HG02571 (cell line): ENCODE results near the gene CUBN.

Source experiments
- ATAC-seq: cut with Tn5 transposase; IDR thresholded peaks from one replicate; pipeline ENCODE4 v1.9.1; 2021; ENCODE audit warnings: mild to moderate bottlenecking, moderate library complexity; ENCODE audit not compliant: unreplicated experiment

Gene CUBN

DNA sequence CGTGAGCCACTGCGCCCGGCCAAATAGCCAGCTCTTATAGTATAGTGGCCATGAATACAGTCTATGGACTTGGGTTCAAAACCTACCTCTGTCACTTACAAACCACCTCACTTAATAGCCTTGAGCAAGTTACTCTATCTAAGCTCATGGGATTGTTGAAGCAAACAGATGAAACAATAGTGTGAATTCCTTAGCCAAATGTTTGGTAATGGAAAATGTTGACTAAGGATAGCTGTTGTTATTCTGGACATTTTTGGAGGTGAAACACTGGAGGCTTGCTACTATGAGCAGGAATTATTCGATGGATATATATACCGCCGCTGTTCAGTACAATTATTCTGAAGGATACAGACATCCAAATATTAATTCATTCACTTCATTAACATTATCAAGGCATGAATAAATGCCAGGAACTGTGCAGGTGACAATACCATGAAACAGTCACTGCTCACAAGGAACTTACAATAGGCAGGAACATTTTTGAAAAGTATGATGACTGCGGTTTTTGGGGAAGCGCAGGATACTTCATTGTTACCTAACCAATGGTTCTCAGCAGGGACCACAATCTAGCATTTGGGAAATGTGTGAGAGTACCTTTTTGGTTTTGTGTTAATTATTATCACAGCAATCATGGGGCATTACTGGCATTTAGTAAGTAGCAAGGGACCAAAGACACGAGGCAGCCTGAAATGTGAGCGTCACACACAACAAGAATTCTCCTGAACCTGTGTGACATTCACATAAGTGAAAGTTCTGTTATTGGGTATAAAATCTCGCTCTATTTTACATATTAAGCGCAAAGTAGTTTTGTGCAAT is 55.7 kb downstream of the CUBN start:
- ATAC-seq, result no peak

DNA sequence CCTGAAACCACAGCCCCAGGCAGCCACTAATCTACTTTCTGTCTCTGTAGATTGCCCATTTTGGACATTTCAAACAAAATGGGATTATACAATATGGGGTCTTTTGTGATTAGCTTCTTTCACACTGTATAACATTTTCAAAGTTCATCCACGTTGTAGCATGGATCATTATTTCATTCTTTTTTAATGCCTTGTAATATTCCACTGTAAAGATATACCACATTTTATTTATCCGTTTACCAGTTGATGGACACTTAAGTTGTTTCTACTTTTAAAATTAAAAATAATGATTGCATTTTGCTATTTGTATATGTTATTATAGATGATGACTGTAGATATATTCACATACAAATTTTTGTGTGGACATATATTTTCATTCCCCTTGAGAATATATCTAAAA is 60.7 kb downstream of the CUBN start:
- ATAC-seq, result no peak

DNA sequence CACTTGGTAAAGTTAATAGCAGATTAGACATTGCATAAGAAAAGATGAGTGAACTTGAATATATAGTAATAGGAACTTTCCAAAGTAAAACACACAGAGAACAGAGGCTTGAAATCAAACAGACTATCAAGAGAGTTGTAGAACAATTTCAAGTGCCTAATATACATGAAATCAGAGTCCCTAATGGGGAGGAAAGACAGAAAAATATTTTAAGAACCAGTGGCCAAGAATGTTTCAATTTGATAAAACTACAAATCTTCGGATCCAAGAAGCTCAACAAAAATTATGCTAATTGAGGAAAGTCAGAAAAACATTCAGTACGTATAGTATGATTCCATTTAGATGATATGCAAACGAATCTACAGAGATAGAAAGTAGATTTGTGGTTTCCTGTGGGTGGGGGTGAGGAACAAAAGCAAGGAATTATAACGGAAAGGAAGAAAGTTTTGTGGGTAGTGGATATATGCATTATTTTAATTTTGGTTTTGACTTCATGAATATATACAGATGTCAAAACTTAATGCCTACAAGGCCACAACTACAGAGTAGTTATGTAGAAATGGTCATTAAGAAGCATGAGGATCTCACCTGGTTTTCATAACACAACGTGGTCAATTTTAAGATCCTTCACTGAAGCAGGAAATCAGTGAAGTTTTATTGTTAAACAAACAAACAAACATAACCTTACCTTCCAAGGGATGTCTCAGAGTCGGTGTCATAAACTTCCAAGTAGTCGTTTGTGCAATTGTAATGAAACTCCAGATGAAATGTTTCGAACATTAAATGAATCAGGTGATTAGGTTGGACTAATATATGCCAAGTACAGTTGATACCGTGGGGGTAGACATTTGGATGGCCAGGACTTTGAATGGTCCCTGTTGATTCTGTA is 62.0 kb downstream of the CUBN start:
- no peak for ATAC-seq

GRCh38 chr10:17066807-17067206 is 62.8 kb downstream of the CUBN start:
- no peak for ATAC-seq

- no peak for ATAC-seq
Measured at GRCh38 chr10:17066000-17066399, 63.6 kb downstream of the CUBN start.

GRCh38 chr10:17065273-17065672 is 64.3 kb downstream of the CUBN start:
- ATAC-seq, result no peak

DNA sequence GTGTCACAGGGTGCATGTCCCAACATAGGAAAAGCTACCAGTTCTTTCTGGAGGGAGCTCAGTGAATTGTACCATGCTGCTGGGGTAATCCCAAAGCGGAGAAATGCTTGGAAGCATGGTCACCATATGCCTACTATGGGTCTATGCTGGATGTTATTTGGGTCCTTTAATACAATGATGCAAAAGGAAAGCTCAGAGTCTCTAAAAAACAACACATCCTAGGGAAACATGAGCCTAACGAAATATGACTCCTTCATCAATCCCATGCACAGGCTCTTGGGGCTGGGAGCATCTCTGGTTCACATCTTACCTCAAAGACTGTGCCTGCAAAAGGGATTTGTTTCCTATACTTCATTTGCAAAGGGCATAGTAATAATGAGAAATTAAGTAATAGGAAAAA is 65.2 kb downstream of the CUBN start:
- no peak for ATAC-seq

DNA sequence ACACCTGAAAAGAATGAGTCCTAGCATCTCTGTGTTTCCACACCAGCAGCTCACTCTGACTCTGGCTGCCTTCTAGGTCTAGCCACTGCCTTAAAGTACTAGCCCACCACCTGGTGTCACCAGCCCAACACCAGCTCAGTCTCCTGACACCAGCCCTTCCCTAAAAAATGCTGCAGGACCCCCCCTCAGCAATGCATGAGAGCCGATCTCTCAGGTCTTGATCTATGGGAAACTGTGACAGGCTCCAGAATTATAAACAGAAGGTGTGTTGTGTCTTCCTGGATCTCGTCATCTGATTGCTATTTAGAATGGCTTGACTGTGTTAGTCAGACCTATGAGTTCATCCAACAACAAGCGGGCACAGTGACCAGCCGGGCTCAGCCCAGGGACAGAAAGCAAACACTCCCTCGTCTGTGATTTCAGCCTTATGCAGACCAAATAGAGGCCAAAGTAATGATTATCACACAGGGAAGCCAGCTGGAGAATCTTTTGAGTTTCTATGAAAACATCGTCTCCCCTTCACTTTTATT is 66.6 kb downstream of the CUBN start:
- no peak for ATAC-seq

DNA sequence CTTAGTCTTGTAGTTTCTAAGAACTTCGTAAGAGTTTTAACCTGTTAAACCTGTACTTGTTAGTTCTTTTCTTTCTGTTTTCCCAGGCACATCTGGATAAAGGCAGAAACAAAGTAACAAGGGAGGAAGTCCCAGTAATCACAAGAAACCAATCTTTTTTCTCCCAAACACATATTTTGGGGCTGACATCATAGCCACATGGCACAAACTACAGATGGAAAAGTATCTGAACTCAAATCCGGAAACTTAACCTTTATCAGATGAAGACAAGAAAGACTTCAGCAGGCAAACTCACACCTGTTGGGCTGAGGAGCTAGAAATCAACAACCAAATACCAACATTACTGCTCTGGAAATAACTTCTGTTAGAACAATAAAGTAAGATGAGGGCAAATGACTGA is 67.1 kb downstream of the CUBN start:
- ATAC-seq, result no peak

- ATAC-seq, result no peak
Measured at GRCh38 chr10:17062009-17062408, 67.6 kb downstream of the CUBN start.

- ATAC-seq, result no peak
Measured at GRCh38 chr10:17061418-17061817, 68.2 kb downstream of the CUBN start.

GRCh38 chr10:17060289-17060688 is 69.3 kb downstream of the CUBN start:
- no peak for ATAC-seq

DNA sequence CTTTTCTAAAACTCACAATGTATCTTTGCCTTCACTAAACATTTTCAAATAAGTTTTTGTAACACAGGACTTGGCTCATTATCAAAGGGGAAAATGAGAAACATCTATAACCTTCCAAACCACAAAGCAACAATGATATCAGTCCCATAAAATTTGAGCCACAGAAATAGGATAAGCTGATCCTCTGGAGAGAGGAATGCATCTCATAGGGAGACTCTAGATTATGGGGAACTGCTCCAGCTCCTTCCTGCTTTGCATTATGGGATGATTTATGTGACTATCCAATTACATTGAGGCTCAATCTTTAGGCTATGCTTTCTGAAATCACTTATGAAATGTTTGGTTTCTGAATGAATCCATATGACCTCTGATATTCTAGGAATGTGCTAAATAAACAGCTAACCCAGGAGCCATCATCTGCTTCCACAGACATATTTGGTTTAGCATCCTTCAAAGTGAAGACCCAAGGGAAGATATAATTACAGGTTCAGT is 70.4 kb downstream of the CUBN start:
- ATAC-seq, result no peak

DNA sequence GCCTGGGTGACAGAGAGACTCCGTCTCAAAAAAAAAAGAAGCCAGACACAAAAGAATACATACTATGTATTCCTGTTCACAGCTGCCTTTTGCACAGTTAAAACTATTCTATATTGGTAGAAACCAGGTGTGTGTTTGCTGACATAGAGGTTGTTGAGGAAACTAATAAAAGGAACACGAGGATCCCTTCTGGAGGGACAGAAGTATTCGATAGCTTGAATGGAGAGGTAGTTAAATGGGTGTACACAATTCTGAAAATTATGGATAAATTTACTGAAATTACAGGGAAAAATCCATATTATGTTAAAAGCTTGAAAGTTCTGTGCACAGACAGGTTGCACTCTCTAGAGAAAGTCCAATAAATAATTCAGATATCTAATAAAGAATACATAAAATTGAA is 71.5 kb downstream of the CUBN start:
- no peak for ATAC-seq

GRCh38 chr10:17056781-17057428 is 72.7 kb downstream of the CUBN start:
- ATAC-seq, result no peak

GRCh38 chr10:17053513-17053912 is 76.1 kb downstream of the CUBN start:
- ATAC-seq, result no peak

DNA sequence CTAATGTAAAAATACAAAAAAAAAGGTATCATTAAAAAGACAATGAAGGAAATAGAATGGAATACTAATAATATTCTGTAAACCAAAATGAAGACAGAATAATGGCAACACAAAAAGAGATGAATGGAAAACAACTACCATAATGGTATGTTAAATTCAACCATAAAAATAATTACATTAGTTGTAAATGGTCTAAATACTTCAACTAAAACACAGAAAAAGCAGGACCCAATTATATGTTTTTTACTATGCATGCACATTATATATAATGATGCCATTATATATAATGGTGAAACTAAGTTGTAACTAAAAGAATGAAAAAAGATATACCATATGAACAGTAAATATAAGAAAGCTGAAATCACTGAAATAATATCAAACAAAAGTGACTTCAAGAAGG is 76.5 kb downstream of the CUBN start:
- ATAC-seq, result no peak

DNA sequence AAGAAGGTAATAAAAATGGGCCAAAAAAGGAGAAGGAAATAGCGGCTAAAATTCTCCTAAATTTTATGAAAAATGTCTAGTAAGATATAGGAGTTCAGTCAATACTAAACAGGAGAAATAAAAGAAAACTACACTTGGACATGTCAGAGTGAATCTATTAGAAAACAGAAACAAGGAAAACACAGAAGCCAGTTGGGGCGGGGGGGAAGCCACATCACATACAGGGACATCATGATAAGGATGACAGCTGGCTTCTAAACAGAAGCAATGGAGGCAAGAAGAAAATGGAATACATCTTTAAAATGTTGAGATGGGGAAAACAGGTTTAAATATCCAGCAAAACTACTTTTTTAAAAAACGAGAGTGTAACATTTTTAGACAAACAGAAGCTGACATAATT is 77.8 kb downstream of the CUBN start:
- ATAC-seq, result no peak

DNA sequence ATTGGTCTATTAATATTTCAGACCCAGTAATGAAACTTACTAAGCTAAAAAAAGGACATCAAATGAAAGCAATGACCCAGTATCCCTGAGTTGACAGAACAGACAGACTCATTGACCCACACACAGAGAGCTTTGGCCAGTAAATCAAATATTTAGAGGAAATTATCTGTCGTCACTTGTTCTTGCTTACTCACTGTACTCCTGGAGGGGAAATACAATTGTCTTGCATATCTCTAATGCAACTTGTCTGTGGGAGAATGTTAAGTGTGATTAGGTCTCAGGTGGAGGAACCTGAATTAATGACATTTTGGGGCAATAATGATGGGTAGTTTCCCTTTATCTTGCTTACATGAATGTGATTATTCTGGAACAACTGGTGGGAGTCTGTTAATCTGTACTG is 80.4 kb downstream of the CUBN start:
- ATAC-seq, result no peak

GRCh38 chr10:17047908-17048307 is 81.7 kb downstream of the CUBN start:
- no peak for ATAC-seq

DNA sequence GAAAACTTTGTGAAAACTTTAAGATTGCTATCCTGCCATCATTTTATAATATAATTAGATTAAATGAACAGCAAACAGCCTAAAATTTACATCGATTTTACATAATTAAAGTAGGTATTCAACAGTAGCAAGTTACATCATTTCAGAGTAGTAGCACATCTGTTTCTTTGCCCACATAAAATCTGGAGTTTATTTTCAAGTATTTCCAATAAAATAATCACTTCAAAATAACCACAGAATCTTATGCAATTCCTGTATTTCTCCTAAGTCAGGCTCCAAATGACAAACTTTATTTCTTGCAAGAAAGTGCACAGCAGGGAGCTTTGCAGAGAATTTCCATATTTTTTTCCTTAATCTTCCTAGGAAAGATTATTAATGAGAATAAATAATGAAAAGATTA is 82.6 kb downstream of the CUBN start:
- no peak for ATAC-seq
